GM12801 (cell line): ENCODE data around the gene ZNF768.

ENCODE experiments used
- CTCF ChIP-seq: IDR thresholded peaks from one replicate; pipeline ENCODE4 v1.5.1; 2011; ENCODE audit warnings: control low read depth; ENCODE audit not compliant: insufficient read length; ENCODE audit errors: extremely low read depth

Gene ZNF768

GRCh38 chr16:30553393-30553899 is 27.1 kb upstream of the ZNF768 start:
- no peak for TF ChIP-seq CTCF

DNA sequence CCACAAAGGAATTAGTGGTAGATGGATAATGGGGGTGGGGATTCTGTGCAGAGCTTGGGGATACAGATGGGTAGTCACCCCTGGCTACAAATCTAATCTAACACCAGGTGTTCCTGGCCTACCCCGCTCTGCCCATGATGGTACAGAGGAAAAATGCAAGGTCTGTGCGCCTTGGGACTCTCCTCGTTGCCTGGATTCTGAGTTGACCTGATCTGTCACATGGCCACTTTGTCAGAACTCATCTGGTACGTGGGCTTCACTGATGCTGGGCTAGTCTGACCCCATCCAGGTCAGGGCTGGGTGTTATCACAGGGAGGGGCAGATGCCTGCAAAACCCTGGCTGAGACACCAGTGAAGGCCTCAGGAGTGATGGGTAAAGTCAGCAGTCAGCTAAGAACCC is 26.6 kb upstream of the ZNF768 start:
- TF ChIP-seq CTCF = no peak

DNA sequence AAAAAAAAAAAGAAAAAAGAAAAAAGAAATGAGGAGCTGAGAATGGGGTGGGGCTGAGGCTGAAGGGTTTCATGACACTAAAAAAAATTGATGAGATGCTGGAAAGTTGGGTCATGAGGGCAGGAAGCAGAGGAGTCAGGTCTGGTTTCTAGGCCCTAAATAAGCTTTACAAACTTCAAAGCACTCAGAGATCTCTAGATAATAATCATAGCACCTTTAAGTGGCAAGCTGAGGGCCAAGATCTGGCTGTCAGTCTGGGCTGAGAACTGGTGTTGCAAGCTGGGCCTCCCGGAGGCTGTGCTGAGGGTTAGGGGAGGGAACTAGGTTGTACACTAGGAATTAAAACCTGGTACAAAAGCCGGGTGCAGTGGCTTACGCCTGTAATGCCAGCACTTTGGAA is 25.4 kb upstream of the ZNF768 start:
- no peak for TF ChIP-seq CTCF

GRCh38 chr16:30548416-30549253 is 22.3 kb upstream of the ZNF768 start:
- no peak for TF ChIP-seq CTCF

DNA sequence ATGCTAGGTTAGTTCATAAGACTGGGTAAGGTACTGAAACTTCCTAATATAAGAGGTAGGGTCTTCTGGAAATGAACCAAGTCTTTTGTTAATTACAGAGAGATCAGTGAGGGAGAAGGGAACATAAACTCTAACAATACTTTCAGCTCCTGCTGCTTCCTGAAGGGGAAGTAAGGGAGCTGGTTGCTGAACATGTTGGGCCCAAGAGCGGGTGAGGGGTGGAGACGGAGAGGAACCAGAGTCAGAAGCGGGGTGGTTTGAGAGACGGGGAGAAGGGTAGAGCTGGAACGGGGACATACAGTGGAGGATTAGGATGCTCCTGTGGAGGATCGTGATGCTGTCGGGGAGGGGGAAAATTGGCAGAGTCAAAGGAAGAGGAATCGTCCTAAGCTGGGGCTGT is 19.7 kb upstream of the ZNF768 start:
- no peak for TF ChIP-seq CTCF

DNA sequence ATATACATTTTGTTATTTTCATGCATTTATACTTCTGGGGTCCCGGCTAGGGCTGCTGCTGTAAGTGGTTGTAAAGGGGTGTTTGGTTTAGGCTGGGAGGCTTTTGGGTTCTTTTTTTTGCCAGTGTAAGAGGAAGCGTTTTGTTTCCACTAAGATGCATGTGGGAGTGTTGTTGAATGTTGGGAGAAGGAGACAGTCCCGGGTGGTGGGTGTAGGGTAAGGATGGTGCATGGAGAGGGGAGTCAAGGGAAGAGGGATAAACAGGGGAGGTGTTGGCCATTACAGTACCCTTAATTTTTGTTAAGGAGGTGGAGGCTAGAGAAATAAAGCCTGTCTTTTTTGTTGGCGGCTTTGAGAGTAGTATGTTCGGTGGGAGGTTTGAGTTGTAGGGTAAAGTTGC is 16.7 kb upstream of the ZNF768 start:
- no peak for TF ChIP-seq CTCF

DNA sequence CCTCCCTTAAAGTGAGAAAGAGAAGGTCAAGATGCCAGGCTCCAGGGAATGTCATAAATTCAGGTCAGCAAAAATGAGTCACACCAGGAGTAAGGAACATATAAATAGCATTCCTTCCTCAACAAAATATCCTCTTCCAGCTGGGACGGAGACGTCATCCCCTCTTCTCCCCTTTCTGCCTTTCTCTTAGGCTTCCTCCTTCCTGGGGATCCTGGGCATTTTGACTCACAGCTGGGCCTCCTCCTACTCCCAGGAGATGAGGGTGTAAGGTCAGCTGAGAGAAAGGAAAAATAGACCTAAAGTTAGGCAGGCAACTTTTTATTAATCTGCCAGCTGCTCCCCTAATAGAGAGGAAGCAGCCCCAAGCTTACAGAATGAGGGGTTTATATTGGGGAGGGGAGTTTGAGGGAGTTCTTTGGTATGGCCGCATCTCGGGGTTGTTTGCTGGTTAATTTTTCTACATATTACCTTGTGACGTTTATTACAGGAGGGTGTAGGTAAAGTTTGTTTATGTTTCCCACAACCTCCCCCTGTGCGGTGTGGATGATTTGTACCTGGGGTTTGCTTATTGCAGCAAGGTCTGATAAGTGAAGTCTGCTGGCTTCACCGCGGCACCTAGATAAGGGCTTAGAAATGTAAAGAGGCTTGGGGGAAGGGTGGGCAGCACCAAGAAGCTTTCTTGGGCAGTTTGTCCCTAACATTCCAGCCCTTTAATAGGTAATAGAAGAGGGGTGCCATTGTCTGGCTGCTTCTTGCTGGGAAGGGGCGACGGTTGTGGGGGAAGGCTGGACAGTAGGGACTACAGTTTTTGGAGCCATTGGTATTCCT is 15.3 kb upstream of the ZNF768 start:
- TF ChIP-seq CTCF = no peak
